ENCODE data around the gene PPP2R3C. TPM values are rescaled to one million over a fixed set of nuclear protein-coding genes. Genes with fewer than 3 reads are reported as not detected.

PPP2R3C gene
- total and polyA plus RNA-seq, 2 of the 13 experiments (the other 11 are each of a cell fraction or from before 2014, with no cell fraction given), result 63.4 to 102 TPM

DNA sequence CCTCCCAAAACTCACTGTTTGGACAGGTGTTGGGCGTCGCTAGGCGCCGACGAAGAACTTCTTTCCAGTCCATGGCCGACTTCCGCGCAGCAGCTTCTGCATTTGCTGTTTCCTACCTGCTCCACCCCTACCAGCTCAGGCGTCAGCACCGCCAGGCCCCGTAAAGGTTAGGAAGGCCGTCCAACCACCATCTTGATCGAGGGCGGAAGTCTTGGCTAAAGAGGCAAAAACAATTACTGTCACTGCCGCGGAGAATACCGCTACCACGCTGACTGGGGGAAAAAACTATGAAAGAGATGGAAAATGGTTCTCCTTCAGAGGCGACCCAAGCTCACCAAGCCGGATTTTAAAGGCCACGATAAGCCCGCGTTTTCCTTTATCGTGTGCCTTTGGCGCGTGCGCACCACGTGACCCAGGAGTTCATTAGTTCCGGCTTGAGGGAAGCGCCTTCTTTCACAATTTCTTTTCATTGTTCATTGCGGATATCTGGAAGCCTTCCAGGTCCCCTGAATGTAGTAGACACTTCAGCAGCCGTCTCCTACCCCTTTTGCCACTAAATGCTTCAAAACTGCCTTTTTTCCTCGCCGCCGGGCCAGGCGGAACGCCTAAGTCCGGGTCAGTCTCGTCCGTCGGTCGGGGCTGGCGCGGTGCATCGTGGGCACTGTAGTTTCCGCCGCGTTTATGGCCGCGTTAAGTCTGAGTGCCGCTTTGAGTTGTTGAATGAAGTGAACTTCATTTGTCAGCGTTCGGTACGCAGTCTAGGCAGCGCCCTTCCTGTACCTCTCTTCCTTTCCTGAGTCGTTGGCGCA lies at the start of gene PPP2R3C, which contains the start of gene PRORP (continued):
- TF ChIP-seq ZNF282 (IDR thresholded peaks at IDR 0.05; ENCODE audit: partially characterized antibody) (no peak), KAT2B (IDR thresholded peaks at IDR 0.05; ENCODE audit: borderline replicate concordance, low read depth, low read length) (0 out of 2 replicates have a peak, but pooled peaks have one; percentile 28), RORA (CRISPR knock-in tag; IDR thresholded peaks at IDR 0.05) (no peak), FOXJ3 (CRISPR knock-in tag; IDR thresholded peaks at IDR 0.05; ENCODE audit: borderline replicate concordance) (peak; percentile 75), ZBTB1 (CRISPR knock-in tag; IDR thresholded peaks at IDR 0.05; ENCODE audit: borderline replicate concordance) (peak; percentile 75; the same call in 1 of the 2 replicates), FOXM1 (CRISPR knock-in tag; IDR thresholded peaks at IDR 0.05) (0 out of 2 replicates have a peak, but pooled peaks have one; percentile 82), MIXL1 (CRISPR knock-in tag; IDR thresholded peaks at IDR 0.05) (peak; percentile 54; the same call in 1 of the 2 replicates), SALL2 (CRISPR knock-in tag; IDR thresholded peaks at IDR 0.05) (peak; percentile 98), KLF6 (CRISPR knock-in tag; IDR thresholded peaks at IDR 0.05) (peak; percentile 85), ZNF264 (CRISPR knock-in tag; IDR thresholded peaks at IDR 0.05) (peak; percentile 92), ETV5 (CRISPR knock-in tag; IDR thresholded peaks at IDR 0.05; ENCODE audit: borderline replicate concordance) (peak; percentile 84; the same call in 1 of the 2 replicates), REPIN1 (CRISPR knock-in tag; IDR thresholded peaks at IDR 0.05; ENCODE audit: borderline replicate concordance, low read depth) (peak; percentile 56)
- TF ChIP-seq, protein P1, sequence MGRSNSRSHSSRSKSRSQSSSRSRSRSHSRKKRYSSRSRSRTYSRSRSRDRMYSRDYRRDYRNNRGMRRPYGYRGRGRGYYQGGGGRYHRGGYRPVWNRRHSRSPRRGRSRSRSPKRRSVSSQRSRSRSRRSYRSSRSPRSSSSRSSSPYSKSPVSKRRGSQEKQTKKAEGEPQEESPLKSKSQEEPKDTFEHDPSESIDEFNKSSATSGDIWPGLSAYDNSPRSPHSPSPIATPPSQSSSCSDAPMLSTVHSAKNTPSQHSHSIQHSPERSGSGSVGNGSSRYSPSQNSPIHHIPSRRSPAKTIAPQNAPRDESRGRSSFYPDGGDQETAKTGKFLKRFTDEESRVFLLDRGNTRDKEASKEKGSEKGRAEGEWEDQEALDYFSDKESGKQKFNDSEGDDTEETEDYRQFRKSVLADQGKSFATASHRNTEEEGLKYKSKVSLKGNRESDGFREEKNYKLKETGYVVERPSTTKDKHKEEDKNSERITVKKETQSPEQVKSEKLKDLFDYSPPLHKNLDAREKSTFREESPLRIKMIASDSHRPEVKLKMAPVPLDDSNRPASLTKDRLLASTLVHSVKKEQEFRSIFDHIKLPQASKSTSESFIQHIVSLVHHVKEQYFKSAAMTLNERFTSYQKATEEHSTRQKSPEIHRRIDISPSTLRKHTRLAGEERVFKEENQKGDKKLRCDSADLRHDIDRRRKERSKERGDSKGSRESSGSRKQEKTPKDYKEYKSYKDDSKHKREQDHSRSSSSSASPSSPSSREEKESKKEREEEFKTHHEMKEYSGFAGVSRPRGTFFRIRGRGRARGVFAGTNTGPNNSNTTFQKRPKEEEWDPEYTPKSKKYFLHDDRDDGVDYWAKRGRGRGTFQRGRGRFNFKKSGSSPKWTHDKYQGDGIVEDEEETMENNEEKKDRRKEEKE (IDR thresholded peaks at IDR 0.05), result no peak
- TF ChIP-seq, protein P2, sequence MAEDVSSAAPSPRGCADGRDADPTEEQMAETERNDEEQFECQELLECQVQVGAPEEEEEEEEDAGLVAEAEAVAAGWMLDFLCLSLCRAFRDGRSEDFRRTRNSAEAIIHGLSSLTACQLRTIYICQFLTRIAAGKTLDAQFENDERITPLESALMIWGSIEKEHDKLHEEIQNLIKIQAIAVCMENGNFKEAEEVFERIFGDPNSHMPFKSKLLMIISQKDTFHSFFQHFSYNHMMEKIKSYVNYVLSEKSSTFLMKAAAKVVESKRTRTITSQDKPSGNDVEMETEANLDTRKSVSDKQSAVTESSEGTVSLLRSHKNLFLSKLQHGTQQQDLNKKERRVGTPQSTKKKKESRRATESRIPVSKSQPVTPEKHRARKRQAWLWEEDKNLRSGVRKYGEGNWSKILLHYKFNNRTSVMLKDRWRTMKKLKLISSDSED (CRISPR knock-in tag; IDR thresholded peaks at IDR 0.05), result peak; percentile 67
- TF ChIP-seq, protein P3, sequence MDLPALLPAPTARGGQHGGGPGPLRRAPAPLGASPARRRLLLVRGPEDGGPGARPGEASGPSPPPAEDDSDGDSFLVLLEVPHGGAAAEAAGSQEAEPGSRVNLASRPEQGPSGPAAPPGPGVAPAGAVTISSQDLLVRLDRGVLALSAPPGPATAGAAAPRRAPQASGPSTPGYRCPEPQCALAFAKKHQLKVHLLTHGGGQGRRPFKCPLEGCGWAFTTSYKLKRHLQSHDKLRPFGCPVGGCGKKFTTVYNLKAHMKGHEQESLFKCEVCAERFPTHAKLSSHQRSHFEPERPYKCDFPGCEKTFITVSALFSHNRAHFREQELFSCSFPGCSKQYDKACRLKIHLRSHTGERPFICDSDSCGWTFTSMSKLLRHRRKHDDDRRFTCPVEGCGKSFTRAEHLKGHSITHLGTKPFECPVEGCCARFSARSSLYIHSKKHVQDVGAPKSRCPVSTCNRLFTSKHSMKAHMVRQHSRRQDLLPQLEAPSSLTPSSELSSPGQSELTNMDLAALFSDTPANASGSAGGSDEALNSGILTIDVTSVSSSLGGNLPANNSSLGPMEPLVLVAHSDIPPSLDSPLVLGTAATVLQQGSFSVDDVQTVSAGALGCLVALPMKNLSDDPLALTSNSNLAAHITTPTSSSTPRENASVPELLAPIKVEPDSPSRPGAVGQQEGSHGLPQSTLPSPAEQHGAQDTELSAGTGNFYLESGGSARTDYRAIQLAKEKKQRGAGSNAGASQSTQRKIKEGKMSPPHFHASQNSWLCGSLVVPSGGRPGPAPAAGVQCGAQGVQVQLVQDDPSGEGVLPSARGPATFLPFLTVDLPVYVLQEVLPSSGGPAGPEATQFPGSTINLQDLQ (CRISPR knock-in tag; IDR thresholded peaks at IDR 0.05), result peak; percentile 91
- TF ChIP-seq, protein P4, sequence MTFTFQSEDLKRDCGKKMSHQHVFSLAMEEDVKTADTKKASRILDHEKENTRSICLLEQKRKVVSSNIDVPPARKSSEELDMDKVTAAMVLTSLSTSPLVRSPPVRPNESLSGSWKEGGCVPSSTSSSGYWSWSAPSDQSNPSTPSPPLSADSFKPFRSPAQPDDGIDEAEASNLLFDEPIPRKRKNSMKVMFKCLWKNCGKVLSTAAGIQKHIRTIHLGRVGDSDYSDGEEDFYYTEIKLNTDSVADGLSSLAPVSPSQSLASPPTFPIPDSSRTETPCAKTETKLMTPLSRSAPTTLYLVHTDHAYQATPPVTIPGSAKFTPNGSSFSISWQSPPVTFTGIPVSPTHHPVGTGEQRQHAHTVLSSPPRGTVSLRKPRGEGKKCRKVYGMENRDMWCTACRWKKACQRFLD (CRISPR knock-in tag; IDR thresholded peaks at IDR 0.05; ENCODE audit: borderline replicate concordance), result peak; percentile 98
- TF ChIP-seq, protein P5, sequence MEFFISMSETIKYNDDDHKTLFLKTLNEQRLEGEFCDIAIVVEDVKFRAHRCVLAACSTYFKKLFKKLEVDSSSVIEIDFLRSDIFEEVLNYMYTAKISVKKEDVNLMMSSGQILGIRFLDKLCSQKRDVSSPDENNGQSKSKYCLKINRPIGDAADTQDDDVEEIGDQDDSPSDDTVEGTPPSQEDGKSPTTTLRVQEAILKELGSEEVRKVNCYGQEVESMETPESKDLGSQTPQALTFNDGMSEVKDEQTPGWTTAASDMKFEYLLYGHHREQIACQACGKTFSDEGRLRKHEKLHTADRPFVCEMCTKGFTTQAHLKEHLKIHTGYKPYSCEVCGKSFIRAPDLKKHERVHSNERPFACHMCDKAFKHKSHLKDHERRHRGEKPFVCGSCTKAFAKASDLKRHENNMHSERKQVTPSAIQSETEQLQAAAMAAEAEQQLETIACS (CRISPR knock-in tag; IDR thresholded peaks at IDR 0.05), result peak; percentile 63; the same call in 1 of the 2 replicates
